ENCODE data around the gene SOCS6. TPM values are rescaled to one million over a fixed set of nuclear protein-coding genes. Genes with fewer than 3 reads are reported as not detected.

SOCS6 gene
- total RNA-seq, 6 donors from 2014 or later: 11.0 to 29.2 (median 19.8) TPM

- Histone ChIP-seq H3K4me1 (peaks cover 0 to 3% (median 0%) of the 10 kb centered on the region in 4 donors), H3K27ac (peak overlapping the region in 1 of 4 donors; percentile 21), H3K36me3 (no peaks in the 10 kb centered on the region), H3K27me3 (no peaks in the 10 kb centered on the region), H3K4me3 (no peak overlapping the region), H3K9me3 (no peaks in the 10 kb centered on the region)
- no peak for TF ChIP-seq POLR2A (IDR thresholded peaks at IDR 0.05)
- TF ChIP-seq EP300 (IDR thresholded peaks at IDR 0.05): no peak
- no peak for TF ChIP-seq POLR2AphosphoS5 (IDR thresholded peaks at IDR 0.05)
- TF ChIP-seq CTCF (IDR thresholded peaks at IDR 0.05): no peak
- ATAC-seq (ENCODE audit: low FRiP score in 2 of 2) (no peak), DNase-seq (no peak)
- 88 to 94% methylated on average over 1 of the region's 1 CpG for WGBS, 2 donors
Measured at GRCh38 chr18:70333316-70333715, 44.5 kb downstream of the SOCS6 start.

GRCh38 chr18:70333757-70334156 is 44.9 kb downstream of the SOCS6 start:
- DNase-seq (peak in 1 of 2 donors; percentile 69), ATAC-seq (ENCODE audit: low FRiP score in 2 of 2) (peak; percentile 80 to 87)
- H3K36me3 ChIP-seq: no peaks in the 10 kb centered on the region
- 32 to 56% methylated on average over 2 of the region's 2 CpGs for WGBS, 2 donors
- no peak overlapping the region for H3K4me3 ChIP-seq
- H3K27ac ChIP-seq: peak overlapping the region in 1 of 4 donors; percentile 21
- peaks cover 0 to 3% (median 1%) of the 10 kb centered on the region in 4 donors for H3K9me3 ChIP-seq
- no peaks in the 10 kb centered on the region for H3K27me3 ChIP-seq
- H3K4me1 ChIP-seq: peaks cover 0 to 3% (median 0%) of the 10 kb centered on the region in 4 donors
- peak in 1 of 4 donors; percentile 73 for TF ChIP-seq EP300 (IDR thresholded peaks at IDR 0.05)
- TF ChIP-seq POLR2A (IDR thresholded peaks at IDR 0.05): no peak
- no peak for TF ChIP-seq CTCF (IDR thresholded peaks at IDR 0.05)
- TF ChIP-seq POLR2AphosphoS5 (IDR thresholded peaks at IDR 0.05): no peak

GRCh38 chr18:70334264-70334663 is 45.4 kb downstream of the SOCS6 start:
- H3K36me3 ChIP-seq: no peaks in the 10 kb centered on the region
- peaks cover 0 to under 1% (median 0%) of the 10 kb centered on the region in 4 donors for H3K4me1 ChIP-seq
- ATAC-seq (ENCODE audit: low FRiP score in 2 of 2): no peak
- H3K27ac ChIP-seq: peak overlapping the region in 1 of 4 donors; percentile 4
- WGBS, 2 donors: 82 to 100% methylated on average over 1 of the region's 1 CpG
- no peak overlapping the region for H3K4me3 ChIP-seq
- H3K9me3 ChIP-seq: peaks cover 0 to 8% (median 4%) of the 10 kb centered on the region in 4 donors
- DNase-seq: no peak
- no peak for TF ChIP-seq CTCF (IDR thresholded peaks at IDR 0.05)
- TF ChIP-seq POLR2A (IDR thresholded peaks at IDR 0.05): no peak
- TF ChIP-seq EP300 (IDR thresholded peaks at IDR 0.05): no peak
- TF ChIP-seq POLR2AphosphoS5 (IDR thresholded peaks at IDR 0.05): no peak
- H3K27me3 ChIP-seq: no peaks in the 10 kb centered on the region

GRCh38 chr18:70334728-70335329 is 46.0 kb downstream of the SOCS6 start:
- no peaks in the 10 kb centered on the region for H3K4me1 ChIP-seq
- ATAC-seq (ENCODE audit: low FRiP score in 2 of 2): no peak
- TF ChIP-seq POLR2AphosphoS5 (IDR thresholded peaks at IDR 0.05) (no peak), EP300 (IDR thresholded peaks at IDR 0.05) (no peak), CTCF (IDR thresholded peaks at IDR 0.05) (no peak), POLR2A (IDR thresholded peaks at IDR 0.05) (no peak)
- 70 to 80% methylated on average over 5 of the region's 5 CpGs for WGBS, 2 donors
- no peak for DNase-seq
- H3K27ac ChIP-seq: no peak overlapping the region
- peaks cover 0 to 8% (median 4%) of the 10 kb centered on the region in 4 donors for H3K9me3 ChIP-seq
- no peaks in the 10 kb centered on the region for H3K27me3 ChIP-seq
- peaks cover 0 to 3% (median 0%) of the 10 kb centered on the region in 4 donors for H3K36me3 ChIP-seq
- no peak overlapping the region for H3K4me3 ChIP-seq
